Endothelial cell of umbilical vein (primary cell): ENCODE data around the gene MPZL2.

Experiments used
- CTCF ChIP-seq, 2 donors: IDR thresholded peaks; 1 replicate in 1 of 2; 2 replicates in 1 of 2; pipeline ENCODE4 v1.5.1; 2011; ENCODE audit warnings: low read length in 2 of 2, mild to moderate bottlenecking in 2 of 2, moderate library complexity in 2 of 2, control low read depth in 1 of 2, inconsistent platforms in 1 of 2, low read depth in 1 of 2; ENCODE audit not compliant: insufficient read depth in 1 of 2; ENCODE audit errors: extremely low read depth in 1 of 2
- POLR2A ChIP-seq: IDR thresholded peaks from 2 replicates; pipeline ENCODE4 v1.6.1; 2012; ENCODE audit warnings: low read depth, mild to moderate bottlenecking, control low read depth, low read length
- POLR2AphosphoS5 ChIP-seq: IDR thresholded peaks from 2 replicates; pipeline ENCODE4 v1.6.1; 2012; ENCODE audit warnings: low read depth, mild to moderate bottlenecking, control low read depth, low read length, moderate library complexity; ENCODE audit not compliant: insufficient read depth

- no peak for TF ChIP-seq POLR2A
- TF ChIP-seq CTCF (IDR thresholded peaks at IDR 0.05; ENCODE audit: extremely low read depth in 1 of 2, insufficient read depth in 1 of 2, low read depth in 1 of 2, low read length in 2 of 2), result no peak
- no peak for TF ChIP-seq POLR2AphosphoS5
These were observed 34.7 kb downstream of the MPZL2 start for GRCh38 chr11:118229274-118229847.
